HG03066 (cell line): ENCODE measurements around the gene STXBP4.

Experiments used
- ATAC-seq: cut with Tn5 transposase; IDR thresholded peaks from one replicate; pipeline ENCODE4 v1.9.1; 2021; ENCODE audit warnings: low read depth; ENCODE audit not compliant: unreplicated experiment

Gene STXBP4, protein sequence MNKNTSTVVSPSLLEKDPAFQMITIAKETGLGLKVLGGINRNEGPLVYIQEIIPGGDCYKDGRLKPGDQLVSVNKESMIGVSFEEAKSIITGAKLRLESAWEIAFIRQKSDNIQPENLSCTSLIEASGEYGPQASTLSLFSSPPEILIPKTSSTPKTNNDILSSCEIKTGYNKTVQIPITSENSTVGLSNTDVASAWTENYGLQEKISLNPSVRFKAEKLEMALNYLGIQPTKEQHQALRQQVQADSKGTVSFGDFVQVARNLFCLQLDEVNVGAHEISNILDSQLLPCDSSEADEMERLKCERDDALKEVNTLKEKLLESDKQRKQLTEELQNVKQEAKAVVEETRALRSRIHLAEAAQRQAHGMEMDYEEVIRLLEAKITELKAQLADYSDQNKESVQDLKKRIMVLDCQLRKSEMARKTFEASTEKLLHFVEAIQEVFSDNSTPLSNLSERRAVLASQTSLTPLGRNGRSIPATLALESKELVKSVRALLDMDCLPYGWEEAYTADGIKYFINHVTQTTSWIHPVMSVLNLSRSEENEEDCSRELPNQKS

GRCh38 chr17:54968262-54968987 is at the start of gene STXBP4, which contains the start of gene COX11:
Gene STXBP4, plus strand, starts transcription at chr17:54968765. Its CDS starts 17,455 bp downstream, at chr17:54986220.
Gene COX11, minus strand, starts transcription at chr17:54968654. Its CDS starts 8 bp downstream, at chr17:54968646.
- peak; percentile 93 for ATAC-seq

DNA sequence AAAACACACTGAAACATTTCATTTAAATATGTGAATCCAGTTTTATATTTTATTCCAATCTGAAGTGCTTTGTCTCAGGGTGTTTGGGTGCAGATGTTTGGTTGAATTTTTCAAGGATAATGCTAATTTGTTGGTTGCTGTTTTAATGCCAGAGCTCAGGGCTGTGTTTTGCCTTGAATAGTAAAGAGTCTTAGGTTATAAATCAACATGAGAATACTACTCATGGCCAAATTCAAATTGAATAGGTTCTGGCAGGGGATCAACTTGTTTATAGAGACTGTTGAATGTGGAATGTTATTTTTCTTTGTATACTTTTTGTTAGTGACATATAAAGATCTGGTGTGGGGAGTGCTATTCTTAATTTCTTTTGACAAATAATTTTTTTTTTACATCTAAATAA is 49.1 kb upstream of the STXBP4 start:
- ATAC-seq: no peak

- no peak for ATAC-seq
Measured at GRCh38 chr17:54920819-54921218, 47.7 kb upstream of the STXBP4 start.

- no peak for ATAC-seq
Measured at GRCh38 chr17:54924405-54924804, 44.2 kb upstream of the STXBP4 start.

- no peak for ATAC-seq
Measured at GRCh38 chr17:54927525-54927924, 41.0 kb upstream of the STXBP4 start.

- ATAC-seq: no peak
Measured at GRCh38 chr17:54932711-54933110, 35.9 kb upstream of the STXBP4 start.

DNA sequence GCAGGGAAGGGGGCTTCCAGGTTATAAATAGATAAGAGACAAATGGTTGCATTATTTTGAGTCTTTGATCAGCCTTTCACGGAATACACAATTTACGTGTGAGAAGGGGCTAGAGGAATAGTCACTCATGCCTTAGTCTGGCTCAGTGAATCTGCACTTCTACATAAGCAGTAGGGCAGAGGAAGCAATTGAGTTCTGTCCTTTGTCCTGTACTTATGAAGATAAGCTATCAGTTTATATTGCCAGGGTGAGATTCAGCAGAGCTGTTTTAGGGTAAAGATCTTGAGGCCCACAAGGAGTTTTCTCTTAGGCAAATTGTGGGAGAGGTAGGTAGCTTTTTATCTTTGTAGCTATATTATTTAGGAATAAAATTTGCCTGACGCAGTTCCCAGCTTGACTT is 34.6 kb upstream of the STXBP4 start:
- no peak for ATAC-seq

DNA sequence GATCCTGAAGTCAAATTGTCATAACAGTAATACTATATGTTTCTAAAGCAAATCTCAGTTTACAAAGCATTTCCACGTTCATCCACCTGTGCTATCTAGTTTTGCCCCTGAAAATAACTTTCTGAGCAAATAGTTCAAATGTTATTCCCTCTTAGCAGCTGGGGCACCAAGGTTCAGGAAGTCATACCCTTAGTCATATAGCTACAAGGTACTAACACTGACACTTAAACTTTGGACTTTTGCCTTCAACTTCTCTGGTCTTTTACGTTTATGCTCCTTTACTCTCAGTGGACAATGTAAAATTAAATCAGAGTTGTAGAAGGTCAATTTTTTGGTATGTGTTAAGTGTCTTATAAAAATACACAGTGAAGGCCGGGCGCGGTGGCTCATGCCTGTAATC is 33.1 kb upstream of the STXBP4 start:
- no peak for ATAC-seq

- ATAC-seq: no peak
Measured at GRCh38 chr17:54937018-54937417, 31.5 kb upstream of the STXBP4 start.

- ATAC-seq: no peak
Measured at GRCh38 chr17:54937426-54937825, 31.1 kb upstream of the STXBP4 start.

DNA sequence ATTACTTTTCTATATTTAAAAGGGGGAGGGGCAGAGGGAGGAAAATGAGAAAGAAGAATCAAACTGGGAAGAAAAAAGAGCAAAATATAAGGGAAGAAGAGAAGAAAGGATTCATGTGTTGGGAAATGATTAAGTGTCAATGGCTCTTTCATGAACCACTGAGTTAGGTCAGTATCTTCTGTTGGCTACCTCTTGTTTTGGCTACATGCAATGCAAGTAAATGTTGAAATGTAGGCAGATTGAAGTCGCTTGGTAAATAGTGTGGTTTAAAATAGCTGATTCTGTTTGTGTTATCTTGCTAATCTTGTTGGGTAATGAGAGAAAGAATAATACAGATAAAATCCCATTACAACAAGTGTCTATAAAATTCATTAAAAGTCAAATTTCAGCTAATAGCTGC is 27.3 kb upstream of the STXBP4 start:
- ATAC-seq: no peak

DNA sequence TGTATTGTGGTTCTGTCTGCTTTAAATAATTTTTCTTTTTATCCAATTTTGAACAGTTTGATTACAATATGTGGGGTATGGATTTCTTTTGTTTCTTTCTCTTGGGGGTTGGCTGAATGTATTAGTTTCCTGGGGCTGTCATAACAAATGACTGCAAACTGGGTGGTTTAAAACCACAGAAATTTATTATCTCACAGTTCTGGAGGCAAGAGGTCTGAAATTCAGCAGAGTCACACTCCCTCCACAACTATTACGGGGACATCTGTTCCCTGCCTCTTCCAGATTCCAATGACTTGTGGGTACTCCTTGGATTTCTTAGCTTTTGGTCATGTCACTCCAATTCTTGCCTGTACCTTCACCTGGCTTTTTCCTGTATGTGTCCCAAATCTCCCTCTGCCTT is 23.8 kb upstream of the STXBP4 start:
- no peak for ATAC-seq

- ATAC-seq: no peak
Measured at GRCh38 chr17:54945231-54945630, 23.3 kb upstream of the STXBP4 start.

DNA sequence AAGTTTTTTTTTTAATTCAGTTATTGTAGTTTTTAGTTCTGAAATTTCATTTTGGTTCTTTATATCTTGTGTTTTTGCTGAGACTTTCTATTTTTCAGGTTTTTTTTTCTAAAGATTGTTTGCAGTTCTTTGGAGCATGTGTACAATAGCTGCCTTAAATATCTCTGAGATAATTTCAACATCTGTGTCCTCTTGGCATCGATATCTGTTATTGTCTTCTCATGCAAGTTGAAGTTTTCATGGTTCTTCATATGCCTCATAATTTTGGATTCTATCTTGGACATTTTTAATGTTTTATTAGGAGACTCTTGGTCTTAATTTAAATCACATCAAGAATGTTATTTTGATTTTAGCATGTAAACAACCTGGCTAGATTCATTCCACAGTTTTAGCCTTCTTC is 22.9 kb upstream of the STXBP4 start:
- no peak for ATAC-seq

DNA sequence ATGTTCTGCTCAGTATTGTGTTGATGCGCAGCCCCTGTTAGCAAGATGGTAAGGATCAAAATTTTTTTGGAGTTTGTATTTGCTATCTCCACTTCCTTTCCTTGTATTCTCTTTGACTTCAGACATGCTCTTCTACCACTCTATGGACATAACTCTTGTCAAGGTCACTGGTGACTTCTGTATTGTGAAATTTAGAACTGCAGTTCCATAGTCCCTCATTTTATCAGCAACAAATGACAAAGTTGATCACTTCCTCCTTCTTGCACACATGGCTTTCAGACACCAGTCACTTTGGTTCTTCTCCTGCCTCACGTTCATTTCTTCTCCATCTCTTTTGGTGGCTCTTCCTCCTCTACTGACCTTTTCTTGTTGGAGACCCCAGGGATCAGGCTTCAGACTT is 21.2 kb upstream of the STXBP4 start:
- ATAC-seq: no peak

- ATAC-seq: no peak
Measured at GRCh38 chr17:54948380-54948779, 20.2 kb upstream of the STXBP4 start.

GRCh38 chr17:54950116-54950515 is 18.4 kb upstream of the STXBP4 start:
- ATAC-seq: no peak

- no peak for ATAC-seq
Measured at GRCh38 chr17:54951286-54951685, 17.3 kb upstream of the STXBP4 start.

DNA sequence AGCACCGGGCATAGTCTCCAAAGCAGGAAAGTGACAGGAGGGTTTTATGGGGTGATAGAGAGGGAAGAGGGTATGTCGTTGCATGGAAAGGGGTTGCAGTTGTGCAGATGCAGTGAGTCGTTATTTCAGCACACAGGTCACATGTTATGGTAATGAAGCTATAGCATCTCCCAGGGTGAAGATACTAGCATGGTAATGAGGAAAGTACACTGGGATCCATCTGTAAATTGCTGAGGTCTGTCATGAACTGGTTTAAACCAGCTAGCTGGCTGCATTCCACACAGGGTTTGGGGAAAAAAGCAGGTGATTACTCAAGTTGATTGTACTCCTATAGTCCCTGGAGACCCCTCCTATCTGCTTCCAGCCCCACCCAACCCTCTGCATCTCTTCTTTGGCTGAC is 11.8 kb upstream of the STXBP4 start:
- ATAC-seq: no peak

- peak; percentile 27 for ATAC-seq
Measured at GRCh38 chr17:54967621-54968261, 824 bp upstream of the STXBP4 start.

DNA sequence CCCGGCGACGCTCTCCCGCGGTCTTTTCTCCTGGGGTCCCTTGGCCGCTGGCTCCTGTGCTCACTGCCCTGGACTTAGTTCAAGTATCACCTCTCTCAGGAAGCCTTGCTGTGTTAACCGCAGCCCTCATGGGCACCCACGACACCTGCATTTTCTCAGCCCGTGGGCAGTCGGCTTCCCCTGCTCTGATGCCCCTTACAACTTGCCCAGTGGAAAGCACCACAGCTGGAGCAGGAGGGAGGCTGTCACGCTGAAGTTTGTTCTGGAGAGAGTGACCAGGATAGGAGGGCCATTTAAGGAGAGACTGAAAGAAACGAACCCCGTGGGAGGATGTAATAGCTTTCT is 395 bp downstream of the STXBP4 start:
- ATAC-seq: peak; percentile 29
